IPS DF 4.7 (cell line): Measurements from ENCODE around the gene DDX39A.

Source experiments
- DNase-seq: peaks from one replicate; pipeline ENCODE4 v3.0.0-alpha.2; 2013; ENCODE audit warnings: low spot score; ENCODE audit errors: extremely low read depth

Gene DDX39A

GRCh38 chr19:14434543-14435319 lies 15.6 kb upstream of the DDX39A start:
- DNase-seq = no peak

GRCh38 chr19:14433554-14434501 lies 14.7 kb upstream of the DDX39A start:
- no peak for DNase-seq

- no peak for DNase-seq
Observed at GRCh38 chr19:14432791-14433553, 13.8 kb upstream of the DDX39A start, which contains the start of gene PKN1. Gene PKN1 (plus strand): TSS chr19:14433306. CDS start chr19:14433522, 216 bp downstream.

DNA sequence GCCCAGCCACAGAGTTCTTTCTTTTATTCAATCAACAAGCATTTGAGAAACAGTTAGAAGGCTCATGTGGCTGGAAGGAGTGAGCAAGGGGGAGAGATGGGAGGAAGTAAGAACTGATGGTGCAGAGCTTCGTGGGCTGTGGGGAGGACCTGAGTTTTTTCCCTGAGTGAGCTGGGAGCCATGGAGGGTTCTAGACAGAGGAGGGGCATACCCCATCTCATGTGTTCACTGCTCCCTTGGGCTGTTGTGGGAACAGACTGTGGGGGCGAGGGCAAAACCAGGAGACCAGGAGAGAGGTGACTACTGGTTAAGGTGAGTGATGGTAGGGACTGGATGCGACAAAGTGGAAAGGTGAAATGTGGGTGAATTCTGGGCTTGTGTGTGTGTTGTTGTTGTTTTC lies 11.6 kb upstream of the DDX39A start:
- no peak for DNase-seq

DNA sequence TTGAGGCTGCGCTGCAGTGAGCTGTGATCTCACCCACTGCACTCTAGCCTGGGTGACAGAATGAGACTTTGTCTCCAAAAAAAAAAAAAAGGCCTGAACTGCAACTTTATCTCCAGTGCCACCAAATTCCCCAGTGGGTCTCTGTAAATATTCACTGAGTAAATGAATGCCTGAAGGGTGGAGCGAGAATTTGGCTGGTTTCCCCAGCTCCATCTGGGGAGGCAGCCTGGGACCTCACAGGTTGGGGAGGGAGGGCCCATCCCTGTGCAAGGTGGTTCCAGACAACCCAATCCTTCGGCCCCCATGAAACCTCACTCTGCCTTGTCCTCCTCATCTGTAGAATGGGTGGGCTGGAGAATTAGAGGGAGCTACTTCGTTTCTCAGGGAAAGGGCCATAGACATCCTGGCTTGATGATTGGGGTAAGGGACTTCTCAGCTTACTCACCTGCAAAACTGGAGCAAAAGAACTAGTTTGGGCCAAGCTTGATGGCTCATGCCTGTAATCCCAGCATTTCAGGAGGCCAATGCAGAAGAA lies 9.8 kb upstream of the DDX39A start:
- DNase-seq = no peak

DNA sequence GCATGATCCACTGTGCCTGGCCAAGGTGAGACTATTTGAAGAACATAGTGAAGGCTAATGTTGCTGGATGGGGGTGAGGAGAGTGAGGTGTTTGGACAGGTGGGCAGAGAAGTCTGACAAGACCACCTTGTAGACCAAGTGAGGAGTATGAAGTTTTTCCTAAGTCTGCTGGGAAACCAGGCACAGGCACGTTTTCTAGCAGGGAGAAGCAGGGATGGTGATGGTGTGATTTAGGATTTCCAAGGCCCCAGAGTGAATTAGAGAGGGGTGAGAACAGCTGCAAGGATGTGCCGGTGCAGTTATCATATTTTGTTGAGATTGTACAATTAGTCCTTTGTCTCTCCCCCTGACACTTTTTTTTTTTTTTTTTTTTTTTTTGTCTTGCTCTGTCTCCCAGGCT lies 8.3 kb upstream of the DDX39A start:
- no peak for DNase-seq

GRCh38 chr19:14425696-14426138 lies 6.6 kb upstream of the DDX39A start:
- DNase-seq = no peak

DNA sequence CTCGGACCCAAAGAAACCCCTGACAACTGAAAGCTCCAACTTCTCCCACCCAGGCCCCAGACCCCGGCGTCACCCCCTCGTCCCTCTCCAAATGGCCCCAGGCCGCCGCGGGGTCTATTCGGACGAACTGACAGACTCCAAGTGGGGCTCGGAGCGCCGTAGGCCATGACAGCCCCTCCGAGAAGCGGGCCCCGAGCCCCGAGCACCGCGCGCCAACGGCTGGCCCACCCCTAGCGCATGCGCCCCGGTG lies 360 bp downstream of the DDX39A start:
- no peak for DNase-seq

DNA sequence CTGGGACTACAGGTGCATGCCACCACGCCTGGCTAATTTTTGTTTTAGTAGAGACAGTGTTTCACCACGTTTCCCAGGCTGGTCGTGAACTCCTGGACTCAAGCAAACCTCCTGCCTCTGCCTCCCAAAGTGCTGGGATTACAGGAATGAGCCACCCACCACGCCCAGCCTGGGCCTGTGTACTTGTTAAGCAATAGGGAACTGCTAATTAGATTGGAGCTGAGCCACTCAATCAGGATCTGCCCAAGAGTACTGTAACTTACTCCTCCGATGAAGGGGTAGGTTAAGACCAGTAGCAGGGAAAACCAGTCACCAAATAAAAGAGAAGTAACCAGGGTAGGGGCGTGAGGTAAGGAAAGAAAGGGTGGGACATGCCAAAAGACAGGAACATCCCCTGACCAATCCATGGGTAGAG lies 2.3 kb downstream of the DDX39A start:
- no peak for DNase-seq

DNA sequence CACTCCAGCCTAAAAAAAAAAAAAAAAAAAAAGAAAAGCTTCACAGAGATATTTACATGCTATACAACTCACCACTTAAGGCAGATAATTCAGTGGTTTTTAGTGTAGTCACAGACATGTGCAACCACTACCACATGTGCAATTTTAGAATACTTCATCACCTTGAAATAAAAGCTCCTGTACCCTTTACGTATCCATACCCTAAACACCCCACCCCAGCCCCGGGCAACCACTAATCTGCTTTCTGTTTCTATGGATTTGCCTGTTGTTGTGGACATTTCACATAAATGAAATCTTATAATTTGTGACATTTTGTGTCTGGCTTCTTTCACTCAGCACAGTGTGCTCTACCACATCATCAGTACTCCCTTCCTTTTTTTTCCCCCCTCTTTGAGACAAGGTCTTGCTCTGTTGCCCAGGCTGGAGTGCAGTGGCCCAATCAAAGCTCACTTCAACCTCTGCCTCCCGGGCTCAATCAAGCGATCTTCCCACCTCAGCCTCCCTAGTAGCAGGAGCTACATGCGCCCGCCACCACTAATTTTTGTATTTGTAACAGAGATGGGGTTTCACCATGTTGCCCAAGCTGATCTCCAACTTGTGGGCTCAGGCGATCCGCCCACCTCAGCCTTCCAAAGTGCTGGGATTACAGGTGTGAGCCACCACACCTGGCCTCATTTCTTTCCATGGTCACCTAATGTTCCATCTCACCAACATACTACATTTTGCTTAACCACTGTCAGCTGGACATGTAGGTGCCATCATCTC lies 4.0 kb downstream of the DDX39A start:
- no peak for DNase-seq

DNA sequence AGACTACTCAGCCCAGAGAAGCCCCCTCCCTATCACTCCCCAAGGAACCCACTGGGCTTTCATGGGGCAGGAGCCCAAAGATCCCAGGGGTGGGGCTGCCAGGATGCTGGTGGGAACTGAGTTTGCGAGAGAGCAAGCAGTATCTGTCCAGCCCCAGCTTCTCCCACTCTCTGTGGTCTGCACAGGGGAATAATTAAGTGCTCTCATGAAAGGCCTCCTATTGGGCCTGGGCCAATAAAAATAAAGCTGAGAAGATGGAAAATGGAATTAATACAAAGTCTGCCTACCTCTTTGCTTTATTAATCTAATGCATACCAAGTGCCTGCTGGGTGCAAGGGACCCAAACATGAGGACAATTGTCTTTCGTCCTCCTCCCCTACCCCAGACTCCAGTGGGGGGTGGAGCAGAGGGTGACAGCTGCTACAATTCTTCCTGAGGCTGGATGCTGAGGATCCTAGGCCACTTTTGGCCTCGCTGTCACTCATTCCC lies 5.4 kb downstream of the DDX39A start:
- no peak for DNase-seq

DNA sequence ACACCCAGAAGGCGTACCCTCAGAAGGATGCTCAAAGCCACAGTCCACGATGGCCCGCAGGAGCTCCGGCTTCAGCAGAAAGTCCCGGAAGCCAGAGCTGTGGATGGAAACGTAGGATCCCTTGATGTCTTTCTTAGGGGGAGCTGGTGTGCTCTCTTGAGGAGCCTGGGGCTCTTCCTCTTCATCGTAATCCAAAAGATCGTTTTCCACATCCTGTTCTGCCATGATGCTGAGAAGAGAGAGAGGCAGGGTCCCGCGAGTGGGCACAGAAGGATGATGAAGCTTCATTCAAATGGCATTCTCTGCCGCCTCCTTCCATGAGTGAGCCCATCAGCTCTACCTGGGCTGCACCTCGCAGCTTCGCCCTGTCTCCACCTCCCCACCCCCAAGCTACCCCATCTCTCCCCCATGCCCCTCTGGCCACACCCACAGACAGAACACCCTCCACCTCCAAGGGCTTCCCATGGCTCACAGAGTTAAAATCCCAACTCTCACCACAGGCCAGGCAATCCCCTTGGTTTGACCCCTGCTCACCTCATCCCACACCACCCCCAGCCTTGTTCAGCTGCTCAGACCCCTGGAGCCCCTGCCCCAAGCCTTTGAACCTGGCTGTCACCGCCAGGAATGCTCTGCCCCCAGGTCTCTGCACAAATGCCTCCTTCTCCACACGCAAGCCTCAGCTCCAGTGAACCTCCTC lies 6.0 kb downstream of the DDX39A start:
- DNase-seq = no peak

- no peak for DNase-seq
Observed at GRCh38 chr19:14412324-14412995, 6.7 kb downstream of the DDX39A start.

GRCh38 chr19:14411938-14412245 lies 7.2 kb downstream of the DDX39A start:
- DNase-seq = no peak

DNA sequence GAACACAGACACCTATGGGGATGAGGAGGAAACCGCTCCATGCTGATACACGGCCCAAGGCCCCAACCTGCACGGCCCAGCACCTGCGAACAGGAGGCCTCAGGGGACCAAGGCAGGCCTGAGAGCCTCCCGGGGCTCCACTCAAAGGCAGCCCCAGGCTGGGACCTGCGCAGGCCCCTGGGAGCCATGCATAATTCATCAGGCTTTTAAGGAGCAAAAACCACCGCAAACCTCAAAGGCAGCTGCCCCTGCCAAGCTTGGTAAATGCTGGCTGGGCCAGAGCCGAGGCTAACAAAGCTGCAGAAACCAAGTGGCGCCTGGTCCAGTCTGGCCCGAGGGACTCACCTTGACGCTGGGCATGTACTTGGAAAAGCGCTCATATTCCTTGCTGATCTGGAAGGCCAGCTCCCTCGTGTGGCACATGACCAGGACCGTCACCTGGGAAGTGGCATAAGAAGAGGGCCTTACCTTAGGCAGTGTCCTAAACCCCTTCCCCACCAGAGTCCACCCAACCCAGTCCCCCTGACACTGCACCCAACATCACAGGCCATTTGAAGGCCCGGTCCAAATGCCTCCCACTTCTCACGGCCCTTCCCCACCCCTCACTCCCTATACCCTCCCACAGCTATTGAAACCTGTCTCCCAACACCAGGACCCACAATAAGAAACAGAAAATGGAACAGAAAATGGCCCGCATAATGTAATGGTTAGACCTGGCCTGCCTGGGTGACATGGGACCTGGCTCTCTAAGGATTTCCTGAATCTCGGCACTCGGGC lies 7.8 kb downstream of the DDX39A start:
- DNase-seq = no peak

DNA sequence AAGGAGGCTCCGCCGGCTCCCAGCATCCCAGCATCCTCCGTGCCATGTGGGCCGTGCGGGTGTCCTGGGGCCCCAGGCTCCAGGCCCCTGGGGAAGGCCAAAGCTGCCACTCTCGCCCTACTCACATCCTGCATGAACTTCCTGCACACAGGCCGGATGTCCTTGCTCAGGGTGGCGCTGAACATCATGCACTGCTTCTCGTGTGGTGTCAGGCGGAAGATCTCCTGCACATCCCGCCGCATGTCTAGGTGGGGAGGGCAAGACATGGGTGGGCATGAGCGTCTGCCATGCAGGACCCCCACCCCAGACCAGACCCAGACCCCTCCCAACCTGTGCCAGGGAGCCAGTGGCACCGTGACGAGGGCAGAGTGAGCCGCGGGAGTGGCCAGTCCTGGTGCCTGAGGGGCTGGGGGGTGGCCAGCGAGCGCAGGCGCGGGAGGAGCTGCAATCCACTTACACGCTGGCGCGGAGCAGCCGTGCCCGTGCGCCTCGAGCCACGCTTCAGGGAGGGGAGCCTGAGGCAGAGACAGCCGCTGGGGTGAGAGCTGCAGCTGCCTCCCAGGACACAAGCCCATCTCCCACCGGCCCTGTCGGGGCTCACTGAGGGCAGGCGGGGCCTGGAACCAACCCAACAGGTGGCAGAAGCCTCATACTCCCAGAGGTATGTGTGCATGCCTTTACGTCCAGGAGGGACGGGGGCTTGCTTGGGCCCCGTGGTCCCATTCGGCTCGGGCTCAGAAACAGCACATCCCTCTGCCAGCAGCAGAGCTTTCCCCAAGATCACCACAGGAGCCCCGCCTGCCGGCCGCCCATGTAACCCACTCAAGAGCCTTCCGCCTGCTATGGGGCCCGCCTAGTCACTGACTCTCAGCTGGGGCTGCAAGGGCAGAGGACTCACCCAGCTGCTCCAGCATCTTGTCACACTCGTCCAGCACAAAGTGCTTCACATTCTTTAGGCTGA lies 8.8 kb downstream of the DDX39A start:
- DNase-seq = no peak

GRCh38 chr19:14409146-14410023 lies 9.8 kb downstream of the DDX39A start:
- no peak for DNase-seq
